GM19455 (cell line): ENCODE results near the gene FOXF2.
"Not testable (repeated sequence)": the region's sequence is repeated elsewhere in the genome, so short reads cannot be mapped to it uniquely, and the experiment has no call there.

Experiments
- ATAC-seq: cut with Tn5 transposase; IDR thresholded peaks from one replicate; pipeline ENCODE4 v1.9.1; 2021; ENCODE audit not compliant: unreplicated experiment

FOXF2 gene

GRCh38 chr6:1389369-1390132, at the start of gene FOXF2:
FOXF2 (plus strand) TSS chr6:1389576; CDS start chr6:1389948, 372 bp downstream.
- ATAC-seq = no peak

- no peak for ATAC-seq
Measured at GRCh38 chr6:1346101-1346500, 43.3 kb upstream of the FOXF2 start.

- no peak for ATAC-seq
Measured at GRCh38 chr6:1346558-1347091, 42.8 kb upstream of the FOXF2 start.

GRCh38 chr6:1347161-1347560, 42.2 kb upstream of the FOXF2 start:
- no peak for ATAC-seq

GRCh38 chr6:1348675-1349074, 40.7 kb upstream of the FOXF2 start:
- no peak for ATAC-seq

GRCh38 chr6:1349655-1350054, 39.7 kb upstream of the FOXF2 start:
- ATAC-seq = no peak

- ATAC-seq = no peak
Measured at GRCh38 chr6:1351381-1352008, 37.9 kb upstream of the FOXF2 start.

GRCh38 chr6:1355068-1355467, 34.3 kb upstream of the FOXF2 start:
- not testable (repeated sequence) for ATAC-seq

- not testable (repeated sequence) for ATAC-seq
Measured at GRCh38 chr6:1361717-1362116, 27.7 kb upstream of the FOXF2 start.

- no peak for ATAC-seq
Measured at GRCh38 chr6:1362643-1363042, 26.7 kb upstream of the FOXF2 start.

GRCh38 chr6:1363298-1363697, 26.1 kb upstream of the FOXF2 start:
- ATAC-seq = no peak

- ATAC-seq = no peak
Measured at GRCh38 chr6:1363729-1364572, 25.4 kb upstream of the FOXF2 start.

GRCh38 chr6:1364791-1365190, 24.6 kb upstream of the FOXF2 start:
- ATAC-seq = no peak

- no peak for ATAC-seq
Measured at GRCh38 chr6:1365686-1366085, 23.7 kb upstream of the FOXF2 start.

GRCh38 chr6:1367771-1368170, 21.6 kb upstream of the FOXF2 start:
- ATAC-seq = no peak

GRCh38 chr6:1368940-1369339, 20.4 kb upstream of the FOXF2 start:
- no peak for ATAC-seq

- ATAC-seq = not testable (repeated sequence)
Measured at GRCh38 chr6:1369695-1370094, 19.7 kb upstream of the FOXF2 start.

GRCh38 chr6:1371933-1372332, 17.4 kb upstream of the FOXF2 start:
- ATAC-seq = no peak

GRCh38 chr6:1372690-1373089, 16.7 kb upstream of the FOXF2 start:
- no peak for ATAC-seq

- ATAC-seq = no peak
Measured at GRCh38 chr6:1376653-1377052, 12.7 kb upstream of the FOXF2 start.

- no peak for ATAC-seq
Measured at GRCh38 chr6:1377526-1377925, 11.8 kb upstream of the FOXF2 start.
